ENCODE results near the gene ABCB11.

DNA sequence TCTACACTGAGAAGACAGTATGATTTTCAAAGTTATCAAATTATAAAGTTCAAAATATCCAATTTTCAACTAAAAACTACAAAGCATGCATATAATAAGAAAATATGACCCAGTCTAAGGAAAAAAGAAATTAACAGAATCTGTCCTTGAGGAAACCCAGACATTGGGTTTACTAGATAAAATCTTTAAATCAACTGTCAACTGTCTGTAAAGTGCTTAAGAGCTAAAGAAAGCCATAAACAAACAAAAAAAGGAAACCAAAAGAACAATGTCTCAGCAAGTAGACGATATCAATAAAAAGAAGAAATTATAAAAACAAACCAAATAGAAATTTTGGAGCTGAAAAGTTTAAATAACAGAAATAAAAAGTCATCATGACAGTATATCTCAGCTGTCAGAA is 10.5 kb upstream of the ABCB11 start:
- TF ChIP-seq, protein P1, sequence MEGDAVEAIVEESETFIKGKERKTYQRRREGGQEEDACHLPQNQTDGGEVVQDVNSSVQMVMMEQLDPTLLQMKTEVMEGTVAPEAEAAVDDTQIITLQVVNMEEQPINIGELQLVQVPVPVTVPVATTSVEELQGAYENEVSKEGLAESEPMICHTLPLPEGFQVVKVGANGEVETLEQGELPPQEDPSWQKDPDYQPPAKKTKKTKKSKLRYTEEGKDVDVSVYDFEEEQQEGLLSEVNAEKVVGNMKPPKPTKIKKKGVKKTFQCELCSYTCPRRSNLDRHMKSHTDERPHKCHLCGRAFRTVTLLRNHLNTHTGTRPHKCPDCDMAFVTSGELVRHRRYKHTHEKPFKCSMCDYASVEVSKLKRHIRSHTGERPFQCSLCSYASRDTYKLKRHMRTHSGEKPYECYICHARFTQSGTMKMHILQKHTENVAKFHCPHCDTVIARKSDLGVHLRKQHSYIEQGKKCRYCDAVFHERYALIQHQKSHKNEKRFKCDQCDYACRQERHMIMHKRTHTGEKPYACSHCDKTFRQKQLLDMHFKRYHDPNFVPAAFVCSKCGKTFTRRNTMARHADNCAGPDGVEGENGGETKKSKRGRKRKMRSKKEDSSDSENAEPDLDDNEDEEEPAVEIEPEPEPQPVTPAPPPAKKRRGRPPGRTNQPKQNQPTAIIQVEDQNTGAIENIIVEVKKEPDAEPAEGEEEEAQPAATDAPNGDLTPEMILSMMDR (IDR thresholded peaks at IDR 0.05) = no peak
- TF ChIP-seq, protein P2, sequence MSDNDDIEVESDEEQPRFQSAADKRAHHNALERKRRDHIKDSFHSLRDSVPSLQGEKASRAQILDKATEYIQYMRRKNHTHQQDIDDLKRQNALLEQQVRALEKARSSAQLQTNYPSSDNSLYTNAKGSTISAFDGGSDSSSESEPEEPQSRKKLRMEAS (IDR thresholded peaks at IDR 0.05; ENCODE audit: low read depth) = no peak
- TF ChIP-seq GATA2 (CRISPR knock-in tag; IDR thresholded peaks at IDR 0.05) = no peak
- no peak for TF ChIP-seq MXI1 (IDR thresholded peaks at IDR 0.05; ENCODE audit: low read depth, low read length)
- no peak for TF ChIP-seq SMC3 (IDR thresholded peaks at IDR 0.05; ENCODE audit: low read depth, low read length)
- no peak for TF ChIP-seq RAD21 (IDR thresholded peaks at IDR 0.05; ENCODE audit: low read length)
- TF ChIP-seq RFX5 (IDR thresholded peaks at IDR 0.05; ENCODE audit: low read length) = no peak
- TF ChIP-seq CHD2 (IDR thresholded peaks at IDR 0.05; ENCODE audit: low read length, partially characterized antibody) = no peak
- TF ChIP-seq, protein P3, sequence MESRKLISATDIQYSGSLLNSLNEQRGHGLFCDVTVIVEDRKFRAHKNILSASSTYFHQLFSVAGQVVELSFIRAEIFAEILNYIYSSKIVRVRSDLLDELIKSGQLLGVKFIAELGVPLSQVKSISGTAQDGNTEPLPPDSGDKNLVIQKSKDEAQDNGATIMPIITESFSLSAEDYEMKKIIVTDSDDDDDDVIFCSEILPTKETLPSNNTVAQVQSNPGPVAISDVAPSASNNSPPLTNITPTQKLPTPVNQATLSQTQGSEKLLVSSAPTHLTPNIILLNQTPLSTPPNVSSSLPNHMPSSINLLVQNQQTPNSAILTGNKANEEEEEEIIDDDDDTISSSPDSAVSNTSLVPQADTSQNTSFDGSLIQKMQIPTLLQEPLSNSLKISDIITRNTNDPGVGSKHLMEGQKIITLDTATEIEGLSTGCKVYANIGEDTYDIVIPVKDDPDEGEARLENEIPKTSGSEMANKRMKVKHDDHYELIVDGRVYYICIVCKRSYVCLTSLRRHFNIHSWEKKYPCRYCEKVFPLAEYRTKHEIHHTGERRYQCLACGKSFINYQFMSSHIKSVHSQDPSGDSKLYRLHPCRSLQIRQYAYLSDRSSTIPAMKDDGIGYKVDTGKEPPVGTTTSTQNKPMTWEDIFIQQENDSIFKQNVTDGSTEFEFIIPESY (IDR thresholded peaks at IDR 0.05; ENCODE audit: borderline replicate concordance, low read depth) = no peak
- TF ChIP-seq TAF1 (IDR thresholded peaks at IDR 0.05; ENCODE audit: borderline replicate concordance, low read depth, low read length) = no peak
- no peak for TF ChIP-seq EP300 (IDR thresholded peaks at IDR 0.05; ENCODE audit: borderline replicate concordance in 1 of 2, low read depth in 1 of 2, low read length in 1 of 2)
- TF ChIP-seq, protein P4, sequence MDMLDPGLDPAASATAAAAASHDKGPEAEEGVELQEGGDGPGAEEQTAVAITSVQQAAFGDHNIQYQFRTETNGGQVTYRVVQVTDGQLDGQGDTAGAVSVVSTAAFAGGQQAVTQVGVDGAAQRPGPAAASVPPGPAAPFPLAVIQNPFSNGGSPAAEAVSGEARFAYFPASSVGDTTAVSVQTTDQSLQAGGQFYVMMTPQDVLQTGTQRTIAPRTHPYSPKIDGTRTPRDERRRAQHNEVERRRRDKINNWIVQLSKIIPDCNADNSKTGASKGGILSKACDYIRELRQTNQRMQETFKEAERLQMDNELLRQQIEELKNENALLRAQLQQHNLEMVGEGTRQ (IDR thresholded peaks at IDR 0.05; ENCODE audit: borderline replicate concordance, low read depth, low read length) = no peak
- TF ChIP-seq POLR2AphosphoS5 (IDR thresholded peaks at IDR 0.05; ENCODE audit: low read depth, low read length) = no peak
- TF ChIP-seq FOXM1 (IDR thresholded peaks at IDR 0.05; ENCODE audit: low read depth) = no peak

Measured in SK-N-SH (cell line).